Body of pancreas (tissue), 4 donors: ENCODE results near the gene PDE7B.

ENCODE experiments used
- CTCF ChIP-seq, 7 experiments: fragments of 450-650 bp in 4 of 7; fragments of 200-600 bp in 3 of 7; sonication (generic) in 3 of 7; IDR thresholded peaks; one replicate each; pipeline ENCODE4 v1.5.1; 2016 to 2019; ENCODE audit warnings: antibody characterized with exemption in 7 of 7
- POLR2A ChIP-seq, 3 donors: fragments of 450-650 bp; IDR thresholded peaks; one replicate each; pipeline ENCODE4 v1.6.1; 2016; ENCODE audit warnings: antibody characterized with exemption in 3 of 3, mild to moderate bottlenecking in 2 of 3

- no peak for TF ChIP-seq CTCF (IDR thresholded peaks at IDR 0.05)
- no peak for TF ChIP-seq POLR2A (IDR thresholded peaks at IDR 0.05)
Measured at GRCh38 chr6:135983718-135984343, 132.3 kb downstream of the PDE7B start.
